ENCODE data around the gene ST3GAL3.

ST3GAL3 gene

GRCh38 chr1:43799656-43800635 is 92.6 kb downstream of the ST3GAL3 start:
- DNase-seq = no peak
- TF ChIP-seq CTCF (IDR thresholded peaks at IDR 0.05) = no peak
- H3K27ac Mint-ChIP-seq = peak overlapping the region; percentile 49

GRCh38 chr1:43800771-43801170 is 93.4 kb downstream of the ST3GAL3 start:
- DNase-seq = no peak
- no peak overlapping the region for H3K27ac Mint-ChIP-seq
- H3K4me1 Mint-ChIP-seq = peaks cover 16% of the 10 kb centered on the region
- TF ChIP-seq CTCF (IDR thresholded peaks at IDR 0.05) = no peak
- H3K36me3 Mint-ChIP-seq (ENCODE audit: low read depth) = peaks cover 36% of the 10 kb centered on the region
- no peak overlapping the region for H3K4me3 Mint-ChIP-seq
- no peaks in the 10 kb centered on the region for H3K9me3 Mint-ChIP-seq
- H3K27me3 Mint-ChIP-seq (ENCODE audit: low read depth, poor library complexity) = no peaks in the 10 kb centered on the region

More at GRCh38 chr1:43799656-43800635, 92.6 kb downstream of the ST3GAL3 start:
- Mint-ChIP-seq H3K4me3 (no peak overlapping the region), H3K36me3 (ENCODE audit: low read depth) (peaks cover 42% of the 10 kb centered on the region), H3K27me3 (ENCODE audit: low read depth, poor library complexity) (no peaks in the 10 kb centered on the region), H3K9me3 (no peaks in the 10 kb centered on the region), H3K4me1 (peaks cover 16% of the 10 kb centered on the region)

- Mint-ChIP-seq H3K36me3 (ENCODE audit: low read depth) (peaks cover 33% of the 10 kb centered on the region), H3K4me3 (no peak overlapping the region), H3K27me3 (ENCODE audit: low read depth, poor library complexity) (no peaks in the 10 kb centered on the region), H3K9me3 (no peaks in the 10 kb centered on the region), H3K27ac (no peak overlapping the region), H3K4me1 (peaks cover 12% of the 10 kb centered on the region)
- no peak for TF ChIP-seq CTCF (IDR thresholded peaks at IDR 0.05)
- DNase-seq = no peak
These were observed 93.9 kb downstream of the ST3GAL3 start for GRCh38 chr1:43801203-43801602.

GRCh38 chr1:43802356-43802980 is 95.1 kb downstream of the ST3GAL3 start:
- Mint-ChIP-seq H3K4me1 (peaks cover 11% of the 10 kb centered on the region), H3K27me3 (ENCODE audit: low read depth, poor library complexity) (no peaks in the 10 kb centered on the region), H3K4me3 (no peak overlapping the region), H3K27ac (no peak overlapping the region), H3K9me3 (peaks cover 6% of the 10 kb centered on the region), H3K36me3 (ENCODE audit: low read depth) (peaks cover 24% of the 10 kb centered on the region)
- no peak for TF ChIP-seq CTCF (IDR thresholded peaks at IDR 0.05)
- no peak for DNase-seq

GRCh38 chr1:43803105-43803504 is 95.8 kb downstream of the ST3GAL3 start:
- Mint-ChIP-seq H3K27me3 (ENCODE audit: low read depth, poor library complexity) (peaks cover under 1% of the 10 kb centered on the region), H3K9me3 (peaks cover 12% of the 10 kb centered on the region), H3K36me3 (ENCODE audit: low read depth) (peaks cover 17% of the 10 kb centered on the region), H3K27ac (no peak overlapping the region), H3K4me3 (no peak overlapping the region), H3K4me1 (peaks cover 11% of the 10 kb centered on the region)
- DNase-seq = no peak
- no peak for TF ChIP-seq CTCF (IDR thresholded peaks at IDR 0.05)
